OCI-LY3 (cell line): ENCODE data around the gene AUTS2.

Source experiments
- H2AFZ ChIP-seq: fragments of 200-600, 300-600 bp; shearing (Covaris generic); 2 replicates; pipeline ENCODE4 v1.6.0; 2014; ENCODE audit warnings: antibody characterized with exemption, low read depth, low read length
- H3K27ac ChIP-seq: fragments of 200-600, 300-600 bp; sonication (generic); 2 replicates; pipeline ENCODE4 v1.5.1; 2014; ENCODE audit warnings: mild to moderate bottlenecking, low read length, moderate library complexity, mixed read lengths
- H3K27me3 ChIP-seq: fragments of 200-600, 300-600 bp; sonication (generic); 2 replicates; pipeline ENCODE4 v1.6.1; 2014; ENCODE audit warnings: low read depth, low read length, mixed read lengths
- H3K36me3 ChIP-seq: fragments of 200-600, 300-600 bp; sonication (generic); replicated peaks from 2 replicates; pipeline ENCODE3; 2014; ENCODE audit warnings: low read depth, low read length, mixed read lengths
- H3K4me1 ChIP-seq: fragments of 300-600, 200-600 bp; sonication (generic); 2 replicates; pipeline ENCODE4 v1.6.1; 2014; ENCODE audit warnings: low read length, mixed read lengths
- H3K4me2 ChIP-seq: fragments of 200-600, 300-600 bp; sonication (generic); 2 replicates; pipeline ENCODE4 v1.6.1; 2014; ENCODE audit warnings: low read length, mixed read lengths
- H3K4me3 ChIP-seq: fragments of 300-600, 200-600 bp; sonication (generic); 2 replicates; pipeline ENCODE4 v1.5.1; 2014; ENCODE audit warnings: antibody characterized with exemption, mild to moderate bottlenecking, low read length, moderate library complexity
- H3K79me2 ChIP-seq: fragments of 300-600, 200-600 bp; shearing (Covaris generic); 2 replicates; pipeline ENCODE4 v1.6.1; 2014; ENCODE audit warnings: mild to moderate bottlenecking, low read length, mixed read lengths
- H3K9ac ChIP-seq: fragments of 300-600, 200-600 bp; shearing (Covaris generic); 2 replicates; pipeline ENCODE4 v1.6.0; 2014; ENCODE audit warnings: mild to moderate bottlenecking, low read length, moderate library complexity
- H3K9me3 ChIP-seq: fragments of 200-600, 300-600 bp; shearing (Covaris generic); 2 replicates; pipeline ENCODE4 v1.6.1; 2014; ENCODE audit warnings: low read length, mixed read lengths; ENCODE audit not compliant: insufficient read depth
- H4K20me1 ChIP-seq: fragments of 200-600, 300-600 bp; sonication (generic); 2 replicates; pipeline ENCODE4 v1.6.1; 2016; ENCODE audit warnings: low read length, mixed read lengths; ENCODE audit not compliant: insufficient read depth
- CTCF ChIP-seq: fragments of 200-600, 300-600 bp; sonication (generic); IDR thresholded peaks from 2 replicates; pipeline ENCODE4 v1.5.1; 2014; ENCODE audit warnings: antibody characterized with exemption, low read length, low read depth
- EZH2phosphoT487 ChIP-seq: fragments of 200-600 bp; shearing (Covaris generic); IDR thresholded peaks from 2 replicates; pipeline ENCODE4 v1.6.1; 2018; ENCODE audit warnings: antibody characterized with exemption, mixed run types, low read depth

The AUTS2 gene

GRCh38 chr7:69654381-69654780 is 56.1 kb downstream of the AUTS2 start:
- Histone ChIP-seq H2AFZ (no peak overlapping the region), H3K4me2 (no peak overlapping the region), H4K20me1 (no peaks in the 10 kb centered on the region), H3K79me2 (no peaks in the 10 kb centered on the region), H3K36me3 (no peaks in the 10 kb centered on the region), H3K27me3 (no peaks in the 10 kb centered on the region), H3K27ac (no peak overlapping the region), H3K4me1 (peaks cover 9% of the 10 kb centered on the region), H3K9me3 (peaks cover 13% of the 10 kb centered on the region; the same call in 1 of the 2 replicates), H3K9ac (no peak overlapping the region), H3K4me3 (no peak overlapping the region)
- TF ChIP-seq EZH2phosphoT487 (no peak), CTCF (no peak)

GRCh38 chr7:69654849-69655707 is 56.8 kb downstream of the AUTS2 start:
- H3K9ac ChIP-seq, result no peak overlapping the region
- H3K4me2 ChIP-seq, result no peak overlapping the region
- no peak overlapping the region for H3K27ac ChIP-seq
- H3K27me3 ChIP-seq, result no peaks in the 10 kb centered on the region
- TF ChIP-seq EZH2phosphoT487 (no peak), CTCF (no peak)
- H4K20me1 ChIP-seq, result no peaks in the 10 kb centered on the region
- no peak overlapping the region for H2AFZ ChIP-seq
- peaks cover 9% of the 10 kb centered on the region for H3K4me1 ChIP-seq
- no peaks in the 10 kb centered on the region for H3K79me2 ChIP-seq
- no peaks in the 10 kb centered on the region for H3K36me3 ChIP-seq
- peaks cover 13% of the 10 kb centered on the region; the same call in 1 of the 2 replicates for H3K9me3 ChIP-seq
- H3K4me3 ChIP-seq, result no peak overlapping the region

- TF ChIP-seq EZH2phosphoT487 (no peak), CTCF (no peak)
- H3K9me3 ChIP-seq, result peaks cover 13% of the 10 kb centered on the region; the same call in 1 of the 2 replicates
- H3K4me1 ChIP-seq, result peaks cover 6% of the 10 kb centered on the region
- no peaks in the 10 kb centered on the region for H3K36me3 ChIP-seq
- no peak overlapping the region for H3K4me2 ChIP-seq
- no peak overlapping the region for H3K9ac ChIP-seq
- H2AFZ ChIP-seq, result no peak overlapping the region
- no peaks in the 10 kb centered on the region for H4K20me1 ChIP-seq
- no peaks in the 10 kb centered on the region for H3K27me3 ChIP-seq
- H3K27ac ChIP-seq, result no peak overlapping the region
- H3K79me2 ChIP-seq, result no peaks in the 10 kb centered on the region
- H3K4me3 ChIP-seq, result no peak overlapping the region
Observed at GRCh38 chr7:69656077-69656476, 57.8 kb downstream of the AUTS2 start.

- TF ChIP-seq CTCF (no peak), EZH2phosphoT487 (no peak)
- H3K27me3 ChIP-seq, result no peaks in the 10 kb centered on the region
- no peak overlapping the region for H2AFZ ChIP-seq
- no peaks in the 10 kb centered on the region for H3K36me3 ChIP-seq
- H3K4me3 ChIP-seq, result no peak overlapping the region
- H3K4me1 ChIP-seq, result no peaks in the 10 kb centered on the region
- no peaks in the 10 kb centered on the region for H3K79me2 ChIP-seq
- peaks cover 13% of the 10 kb centered on the region; the same call in 1 of the 2 replicates for H3K9me3 ChIP-seq
- H3K27ac ChIP-seq, result no peak overlapping the region
- H4K20me1 ChIP-seq, result no peaks in the 10 kb centered on the region
- no peak overlapping the region for H3K9ac ChIP-seq
- H3K4me2 ChIP-seq, result no peak overlapping the region
Observed at GRCh38 chr7:69656890-69657289, 58.6 kb downstream of the AUTS2 start.
